CD1c-positive myeloid dendritic cell (primary cell): ENCODE results near the gene TAS2R10.
"Not testable (repeated sequence)": the region's sequence is repeated elsewhere in the genome, so short reads cannot be mapped to it uniquely, and the experiment has no call there.

Experiments
- DNase-seq: peaks from one replicate; pipeline ENCODE4 v3.0.0-alpha.2; 2016; ENCODE audit errors: extremely low spot score

Gene TAS2R10, protein sequence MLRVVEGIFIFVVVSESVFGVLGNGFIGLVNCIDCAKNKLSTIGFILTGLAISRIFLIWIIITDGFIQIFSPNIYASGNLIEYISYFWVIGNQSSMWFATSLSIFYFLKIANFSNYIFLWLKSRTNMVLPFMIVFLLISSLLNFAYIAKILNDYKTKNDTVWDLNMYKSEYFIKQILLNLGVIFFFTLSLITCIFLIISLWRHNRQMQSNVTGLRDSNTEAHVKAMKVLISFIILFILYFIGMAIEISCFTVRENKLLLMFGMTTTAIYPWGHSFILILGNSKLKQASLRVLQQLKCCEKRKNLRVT

DNA sequence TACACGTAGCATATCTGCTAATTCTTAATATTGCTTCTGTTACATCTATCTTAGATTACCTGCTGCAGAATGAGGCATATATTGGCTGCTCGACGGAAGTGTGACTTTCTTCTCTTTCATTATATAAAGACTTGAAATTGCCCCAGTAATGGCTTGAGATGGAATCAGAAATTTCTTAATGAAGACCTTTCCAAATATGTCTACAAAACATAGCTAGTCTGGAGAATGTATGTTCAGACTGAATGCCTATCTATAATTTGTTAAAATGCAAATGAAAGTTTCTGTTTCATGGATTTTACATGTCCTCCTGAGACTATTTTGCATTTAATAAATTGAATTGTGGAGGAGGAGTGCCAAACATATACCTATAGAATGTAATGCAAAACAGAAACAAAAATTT lies at the start of gene TAS2R10:
Gene TAS2R10 (minus strand): TSS at position 101 of the 400 bp plus-strand sequence. CDS start 89 bp downstream, at position 12.
- no peak for DNase-seq

DNA sequence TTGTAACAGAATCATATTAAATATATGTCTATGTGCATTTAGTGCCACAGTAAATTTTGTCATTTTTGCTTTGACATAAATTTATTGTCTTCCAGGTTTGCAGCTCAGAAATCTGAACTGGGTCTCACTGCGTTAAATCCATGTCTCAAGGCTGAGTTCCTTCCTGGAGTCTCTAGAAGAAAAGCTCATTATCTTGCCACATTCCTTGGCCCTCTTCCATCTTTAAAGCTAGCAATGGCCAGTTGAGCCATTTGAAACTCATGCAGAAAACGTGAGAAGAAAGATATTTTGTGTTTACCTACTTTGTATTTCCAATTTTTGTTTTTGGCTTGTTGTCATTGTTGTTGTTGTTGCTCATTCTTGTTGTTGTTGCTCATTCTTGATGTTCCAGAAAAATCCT lies 47.2 kb upstream of the TAS2R10 start:
- no peak for DNase-seq

DNA sequence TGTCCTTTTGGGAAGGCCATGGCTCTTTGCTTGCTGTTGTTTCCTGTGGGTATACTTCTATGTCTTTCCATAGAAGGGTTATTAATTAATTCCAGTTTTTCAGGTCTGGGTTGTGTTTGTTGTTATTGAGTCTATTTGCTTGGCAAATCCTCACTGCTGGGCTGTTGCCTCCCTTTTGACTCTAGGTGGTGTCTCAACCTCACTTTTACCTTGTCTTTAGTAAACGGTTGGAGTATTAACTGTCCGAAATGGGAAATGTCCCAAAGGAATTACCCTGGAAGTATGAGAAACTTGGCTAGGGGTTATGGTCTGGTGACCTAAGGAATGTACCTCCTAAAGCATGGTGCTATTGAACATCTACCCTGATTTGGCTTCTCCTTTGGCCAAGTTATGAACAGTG lies 41.2 kb upstream of the TAS2R10 start:
- DNase-seq = no peak

DNA sequence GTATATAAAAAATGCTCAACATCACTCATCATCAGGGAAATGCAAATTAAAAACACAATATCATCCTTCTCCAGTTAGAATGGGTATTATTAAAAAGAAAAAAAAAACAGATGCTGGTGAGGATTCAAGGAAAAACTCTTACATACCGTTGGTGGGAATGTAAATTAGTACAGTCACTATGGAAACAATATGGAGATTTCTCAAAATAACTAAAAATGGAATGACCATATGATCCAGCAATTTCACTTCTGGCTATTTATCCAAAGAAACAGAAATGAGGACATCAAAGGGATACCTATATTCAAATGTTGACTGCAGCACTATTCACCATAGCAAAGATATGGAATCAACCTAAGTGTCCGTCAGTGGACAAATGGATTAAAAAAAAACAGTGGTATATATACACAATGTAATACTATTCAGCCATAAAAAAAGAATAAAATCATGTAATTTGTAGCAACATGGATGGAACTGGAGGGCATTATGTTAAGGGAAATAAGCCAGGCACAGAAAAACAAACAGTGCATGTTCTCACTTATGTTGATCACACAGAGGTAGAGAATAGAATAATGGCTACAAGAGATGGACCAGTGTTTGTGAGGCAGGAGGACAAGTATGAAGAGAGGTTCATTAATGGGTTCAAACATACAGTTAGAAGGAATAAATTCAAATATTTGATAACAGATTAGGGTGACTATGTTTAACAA lies 37.5 kb upstream of the TAS2R10 start:
- no peak for DNase-seq

DNA sequence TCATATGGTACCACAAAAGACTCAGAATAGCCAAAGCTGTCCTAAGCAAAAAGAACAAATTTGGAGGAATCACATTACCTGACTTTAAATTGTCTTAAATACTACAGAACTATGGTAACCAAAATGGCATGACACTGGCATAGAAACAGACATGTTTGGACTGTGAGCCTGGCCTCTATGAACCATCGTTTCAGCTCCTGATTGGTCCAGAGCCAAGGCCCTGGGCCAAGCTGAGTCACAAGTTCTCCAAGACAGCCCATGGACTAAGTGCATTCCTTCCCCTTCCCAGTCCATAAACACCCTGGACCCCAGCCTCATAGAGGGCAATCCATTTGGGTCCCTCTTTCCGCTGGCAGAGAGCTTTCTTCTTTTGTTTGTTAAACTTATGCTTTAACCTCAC lies 35.2 kb upstream of the TAS2R10 start:
- no peak for DNase-seq

DNA sequence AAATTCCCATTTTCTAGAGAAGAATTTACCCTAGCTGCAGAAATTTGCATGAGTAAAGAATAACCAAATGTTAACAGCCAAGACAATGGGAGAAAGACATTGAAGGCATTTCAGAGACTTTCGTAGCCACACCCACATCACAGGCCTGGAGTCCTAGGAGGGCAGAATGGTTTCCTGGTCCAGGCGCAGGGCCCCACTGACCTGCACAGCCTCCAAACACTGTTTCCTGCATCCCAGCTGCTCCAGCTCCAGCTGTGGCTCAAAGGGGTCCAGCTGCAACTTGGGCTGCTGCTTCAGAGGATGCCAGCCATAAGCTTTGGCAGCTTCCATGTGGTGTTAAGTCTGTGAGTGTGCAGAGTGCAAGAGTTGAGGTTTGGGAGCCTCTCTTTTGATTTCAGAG lies 29.6 kb upstream of the TAS2R10 start:
- DNase-seq = no peak

DNA sequence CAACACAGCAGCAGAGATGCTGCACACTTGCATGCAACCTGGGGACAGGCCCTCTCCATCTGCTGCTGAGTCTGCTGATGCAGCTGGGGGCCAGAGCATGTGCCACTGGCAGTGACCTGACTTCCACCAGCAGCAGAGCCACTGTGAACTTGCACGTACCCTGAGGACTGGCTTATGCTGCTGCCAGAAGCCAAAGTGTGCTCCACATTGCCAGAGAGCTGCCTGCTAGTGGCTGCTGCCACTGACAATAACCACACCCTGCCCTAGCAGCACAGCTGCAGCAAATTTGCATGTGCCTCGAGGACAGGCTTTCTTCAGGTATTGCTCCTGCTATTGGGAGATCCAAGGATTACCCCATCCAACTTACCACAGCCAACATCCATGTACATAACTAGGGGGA lies 27.6 kb upstream of the TAS2R10 start:
- no peak for DNase-seq

DNA sequence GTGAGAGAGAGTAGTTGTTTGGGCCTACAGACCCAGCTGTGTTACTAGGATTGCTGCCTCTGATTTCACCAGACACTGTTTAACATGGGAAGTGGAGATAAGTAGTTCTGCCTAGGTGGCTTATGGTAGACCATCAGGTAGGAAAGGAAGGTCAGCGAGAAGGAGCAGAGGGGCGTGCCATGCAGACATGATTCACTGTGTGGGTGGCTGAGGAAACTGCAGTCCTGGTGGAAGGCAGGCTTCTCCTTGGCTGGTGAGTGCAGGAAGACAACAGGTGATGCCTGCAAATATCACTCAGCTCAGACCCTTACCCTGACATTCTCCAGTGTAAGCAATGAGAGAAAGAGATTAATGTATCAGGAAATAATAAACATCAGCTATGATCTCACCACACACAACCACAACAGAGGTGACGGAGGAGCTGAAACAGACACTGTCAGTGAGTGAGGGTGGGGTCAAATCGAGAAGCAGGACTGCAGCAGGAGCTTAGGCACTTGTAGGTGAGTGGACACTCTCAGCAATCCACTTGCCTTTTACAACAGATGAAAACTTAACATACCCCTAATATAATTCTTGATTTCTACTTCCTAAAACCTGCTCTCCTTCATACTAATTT lies 25.2 kb upstream of the TAS2R10 start:
- no peak for DNase-seq

DNA sequence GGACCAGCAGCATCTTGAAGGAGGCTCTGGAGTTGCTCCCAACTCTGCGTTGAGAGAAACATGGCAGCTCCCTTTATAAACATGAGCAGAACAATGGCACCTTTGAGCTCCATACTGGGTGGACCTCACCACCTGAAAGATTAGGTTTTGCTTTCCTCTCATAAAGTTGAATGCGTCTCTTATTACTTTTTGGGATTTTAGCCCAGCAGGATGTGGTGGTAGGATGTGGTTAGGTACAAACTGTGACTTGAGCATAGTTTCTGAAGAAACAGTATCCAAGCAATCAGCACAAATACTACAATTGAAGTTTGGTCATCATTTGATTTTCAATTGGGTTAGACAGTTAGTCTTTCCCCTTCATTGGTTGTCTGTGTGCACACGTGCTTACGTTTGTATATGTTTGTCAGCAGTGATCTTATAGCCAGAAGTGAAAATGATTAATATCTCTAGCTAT lies 23.3 kb upstream of the TAS2R10 start, which contains the start of gene PRR4:
Gene PRR4 (minus strand): TSS at position 51 of the 454 bp plus-strand sequence. CDS start 38 bp downstream, at position 13.
- DNase-seq = no peak

DNA sequence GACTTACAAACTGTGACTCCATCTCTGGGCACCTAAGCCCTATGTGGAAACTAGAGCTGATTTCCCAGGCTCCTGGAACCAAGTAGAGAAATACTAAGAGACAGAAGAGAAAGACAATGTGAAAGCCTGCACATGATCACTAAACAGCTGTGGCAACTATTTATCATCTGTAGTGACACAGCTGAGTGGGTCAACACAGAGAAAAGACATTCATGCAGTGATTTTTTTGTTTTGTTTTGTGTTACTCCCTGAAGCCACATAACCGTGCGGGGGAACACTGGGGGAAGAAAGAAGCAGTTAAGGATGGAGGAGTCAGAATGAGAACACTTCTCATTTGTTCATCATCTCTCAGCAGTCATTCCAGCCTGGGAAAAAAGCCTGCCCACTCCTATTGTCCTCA lies 21.6 kb upstream of the TAS2R10 start:
- DNase-seq = no peak

DNA sequence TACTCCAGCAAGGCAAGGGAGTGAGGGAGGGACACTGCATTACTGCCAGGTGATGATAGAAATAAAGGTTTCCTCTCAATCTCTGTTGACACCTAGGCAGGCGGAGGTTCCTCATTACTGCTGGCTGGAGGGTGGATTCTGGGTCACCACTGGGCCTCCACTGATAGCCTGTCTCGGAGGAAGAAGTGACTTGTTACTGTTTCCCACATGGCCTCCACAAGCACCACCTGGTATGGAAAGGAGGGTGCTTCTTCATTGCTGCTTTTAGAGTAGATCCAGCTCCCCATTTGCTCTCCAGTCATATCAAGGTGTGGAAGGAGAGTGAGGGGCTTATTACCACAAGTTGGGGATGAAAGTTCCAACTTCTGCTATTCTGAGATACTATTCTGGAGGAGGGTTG lies 16.7 kb upstream of the TAS2R10 start:
- no peak for DNase-seq

DNA sequence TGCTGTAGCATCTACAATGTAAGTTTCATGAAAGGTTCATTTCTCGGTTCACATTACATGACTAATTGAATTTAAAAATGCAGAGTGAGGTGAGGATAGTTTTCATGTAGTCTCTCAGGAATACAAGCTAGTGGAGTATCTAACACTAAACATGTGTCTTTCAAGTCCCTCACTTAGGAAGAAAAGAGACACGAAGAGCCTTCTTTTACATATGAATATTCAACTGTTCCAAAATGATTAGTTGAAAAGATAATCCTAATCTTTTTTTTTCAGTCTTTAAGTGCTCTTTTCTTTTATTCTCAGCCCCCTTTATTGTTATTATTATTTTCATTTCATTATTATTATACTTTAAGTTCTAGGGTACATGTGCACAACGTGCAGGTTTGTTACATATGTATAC lies 12.3 kb upstream of the TAS2R10 start:
- no peak for DNase-seq

DNA sequence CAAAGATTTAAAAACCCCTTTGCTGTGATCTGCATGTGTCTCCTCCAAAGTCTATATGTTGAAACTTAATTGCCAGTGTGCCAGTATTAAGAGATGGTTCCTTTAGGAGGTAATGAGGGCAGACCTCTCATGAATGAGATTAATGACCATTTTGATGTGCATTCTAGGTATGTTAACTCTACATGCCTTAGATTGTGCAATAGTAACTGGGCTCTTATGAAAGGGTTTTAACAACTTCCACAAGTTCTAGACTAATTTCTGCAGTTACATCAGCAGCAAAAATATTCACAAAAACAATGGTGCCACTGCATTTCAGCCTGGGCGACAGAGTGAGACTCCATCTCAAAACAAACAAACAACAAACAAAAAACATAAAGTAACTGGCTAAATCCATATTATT lies 3.8 kb upstream of the TAS2R10 start:
- DNase-seq = no peak

DNA sequence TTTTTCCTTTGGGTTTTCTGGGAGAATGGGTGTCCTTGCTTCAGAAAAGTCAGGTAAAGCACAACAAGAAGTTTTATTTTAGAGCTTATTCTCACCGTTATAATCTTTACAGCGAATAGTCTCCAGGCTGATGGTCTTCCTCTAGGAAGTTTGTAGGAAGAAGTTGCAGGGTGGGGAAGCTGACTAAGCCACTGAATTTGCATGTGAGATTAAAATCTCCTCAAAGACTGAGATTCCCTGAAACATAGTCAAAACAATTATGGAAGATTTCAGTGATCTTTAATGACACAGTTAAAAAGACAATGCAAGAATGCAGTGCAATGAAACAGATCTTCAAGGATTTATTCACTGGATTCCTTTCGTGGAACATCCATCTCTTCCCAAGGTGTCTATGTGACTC lies 1.2 kb downstream of the TAS2R10 start:
- DNase-seq = no peak

DNA sequence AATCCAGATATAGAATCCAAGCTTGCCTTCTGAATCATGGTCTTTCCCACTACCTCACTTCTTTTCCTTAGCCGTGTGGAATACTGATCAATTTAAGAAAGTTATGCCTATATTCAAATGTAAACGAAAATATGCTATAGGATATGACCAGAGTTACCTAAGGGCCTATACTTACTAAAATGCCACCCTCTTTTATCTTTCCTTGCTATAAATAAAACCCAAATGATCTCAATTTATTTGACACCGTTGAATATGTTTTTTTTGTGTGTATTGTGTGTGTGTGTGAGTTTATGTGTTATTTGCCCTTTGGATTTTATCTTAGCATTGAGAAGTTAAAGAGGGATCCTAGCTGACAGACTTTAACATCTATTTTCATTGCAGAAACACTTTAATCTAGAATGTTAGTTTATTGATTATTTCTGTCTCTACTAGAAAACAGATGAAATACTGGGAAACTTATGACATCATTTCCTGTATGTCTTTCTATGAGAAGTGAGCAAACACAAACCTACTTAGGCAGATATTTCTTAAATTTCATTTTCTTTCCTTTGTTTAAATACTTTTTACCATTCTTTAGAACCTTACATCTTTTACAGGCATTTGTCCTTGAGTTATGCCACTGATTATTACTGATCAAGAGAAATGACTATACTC lies 14.1 kb downstream of the TAS2R10 start:
- DNase-seq = no peak

DNA sequence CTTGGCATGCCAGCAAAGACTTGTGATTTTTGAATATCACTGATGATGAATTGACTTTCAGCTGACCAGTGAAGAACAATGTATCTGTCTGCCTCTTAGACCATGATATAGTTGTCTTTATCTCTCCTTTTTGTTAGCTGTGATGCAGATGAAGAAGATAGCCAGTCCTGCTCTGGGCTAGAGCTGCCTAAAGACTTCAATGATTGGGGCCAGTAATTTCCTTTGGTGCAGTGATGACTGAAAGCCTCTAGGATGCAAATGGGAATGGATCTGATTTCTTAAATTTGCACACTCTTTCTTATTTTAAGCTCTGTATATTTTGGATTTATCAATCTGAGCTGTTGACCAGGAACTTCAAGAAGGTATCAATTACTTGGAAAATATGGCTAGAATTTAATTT lies 16.1 kb downstream of the TAS2R10 start, which contains the start of gene TAS2R9:
Gene TAS2R9 (minus strand): TSS at position 101 of the 400 bp plus-strand sequence. CDS start 93 bp downstream, at position 8.
- DNase-seq = no peak

DNA sequence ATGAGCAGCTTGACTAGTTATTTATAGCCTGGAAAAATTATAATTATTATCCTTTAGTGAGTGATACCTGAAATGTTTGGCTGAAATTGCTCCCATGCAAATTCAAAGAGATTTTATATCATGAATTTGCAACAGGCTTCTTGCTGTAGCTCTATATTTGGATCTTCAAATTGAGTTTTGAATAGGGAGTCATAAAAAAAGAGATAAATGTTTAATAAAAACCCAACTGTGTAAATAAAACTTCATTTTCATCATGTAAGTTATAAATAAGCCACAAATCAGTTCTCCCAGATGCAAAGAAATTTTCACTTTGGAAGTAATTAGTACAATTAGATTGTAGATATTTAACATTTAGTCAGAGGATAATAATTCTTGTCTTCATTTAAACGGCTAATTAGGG lies 19.0 kb downstream of the TAS2R10 start, which contains the start of gene TAS2R8:
Gene TAS2R8 (minus strand): TSS at position 101 of the 400 bp plus-strand sequence. CDS start 306 bp downstream, outside the sequence.
- no peak for DNase-seq

DNA sequence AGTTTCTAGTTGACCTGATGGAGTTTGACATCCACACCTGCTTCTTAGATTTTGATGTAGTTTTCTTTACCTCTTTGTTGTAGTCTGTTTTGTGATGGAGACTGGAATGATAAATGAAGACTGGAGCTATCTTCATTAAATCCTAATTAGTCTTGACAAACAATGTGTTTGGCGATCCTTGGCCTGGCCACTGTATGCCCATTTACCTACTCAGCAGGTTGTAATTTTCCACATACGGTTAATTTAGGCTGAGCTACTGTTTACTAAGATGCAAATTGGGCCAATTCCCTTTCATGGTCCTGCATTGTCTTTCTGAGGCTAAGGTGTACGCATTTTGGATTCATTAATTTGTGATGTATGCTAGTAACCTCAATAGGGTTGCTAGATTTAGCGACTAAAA lies 23.6 kb downstream of the TAS2R10 start, which contains the start of gene TAS2R7:
Gene TAS2R7 (minus strand): TSS at position 41 of the 400 bp plus-strand sequence. CDS start 57 bp downstream, outside the sequence.
- DNase-seq = no peak

DNA sequence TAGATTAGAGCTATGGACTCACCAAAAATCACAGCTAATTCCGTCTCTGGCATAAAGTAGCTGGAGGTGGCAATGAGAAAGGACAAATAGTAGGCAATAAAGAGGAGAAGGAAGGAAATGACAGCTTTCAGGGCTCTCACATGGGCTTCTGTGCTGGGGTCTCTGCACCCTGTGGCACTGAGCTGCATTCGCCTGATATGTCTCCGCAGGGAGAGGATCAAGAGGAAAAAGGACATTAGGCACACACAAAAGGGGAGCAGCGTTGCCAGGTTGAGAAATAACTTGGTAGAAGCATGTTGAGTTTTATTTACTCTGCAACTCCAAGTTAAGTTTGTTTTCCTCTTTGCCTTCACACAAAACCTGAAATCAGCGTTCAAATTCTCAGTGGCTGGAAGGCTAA lies 24.4 kb downstream of the TAS2R10 start:
- no peak for DNase-seq

DNA sequence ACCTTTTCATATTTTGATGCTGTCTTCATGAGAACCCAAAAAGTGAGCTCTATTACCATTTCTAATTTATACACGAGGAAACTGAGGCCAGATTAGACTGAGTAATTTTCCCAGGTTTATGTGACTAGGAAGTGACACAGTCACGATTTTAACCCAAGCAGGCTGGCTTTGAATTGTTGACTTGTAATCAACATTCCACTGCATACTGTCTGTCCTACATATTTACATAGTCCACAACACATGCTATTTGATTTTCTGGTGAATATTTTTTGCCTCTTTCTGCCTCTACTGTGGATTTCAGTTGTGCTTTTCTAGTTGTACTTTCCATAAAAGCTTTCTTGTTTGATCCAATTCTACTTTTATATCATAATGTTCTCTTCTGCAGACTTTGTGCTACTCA lies 31.9 kb downstream of the TAS2R10 start:
- no peak for DNase-seq

DNA sequence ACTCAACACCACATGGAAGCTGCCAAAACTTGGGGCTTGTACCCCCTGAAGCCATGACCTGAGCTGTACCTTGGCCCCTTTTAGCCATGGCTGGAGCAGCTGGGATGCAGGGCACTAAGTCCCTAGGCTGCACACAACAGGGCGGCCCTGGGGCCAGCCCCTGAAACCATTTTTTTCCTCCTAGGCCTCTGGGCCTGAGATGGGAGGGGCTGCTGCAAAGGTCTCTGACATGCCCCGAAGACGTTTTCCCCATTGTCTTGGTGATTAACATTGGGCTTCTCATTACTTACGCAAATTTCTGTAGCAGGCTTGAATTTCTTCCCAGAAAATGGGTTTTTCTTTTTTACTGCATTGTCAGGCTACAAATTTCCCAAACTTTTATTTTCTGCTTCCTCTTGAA lies 34.4 kb downstream of the TAS2R10 start:
- DNase-seq = not testable (repeated sequence)

DNA sequence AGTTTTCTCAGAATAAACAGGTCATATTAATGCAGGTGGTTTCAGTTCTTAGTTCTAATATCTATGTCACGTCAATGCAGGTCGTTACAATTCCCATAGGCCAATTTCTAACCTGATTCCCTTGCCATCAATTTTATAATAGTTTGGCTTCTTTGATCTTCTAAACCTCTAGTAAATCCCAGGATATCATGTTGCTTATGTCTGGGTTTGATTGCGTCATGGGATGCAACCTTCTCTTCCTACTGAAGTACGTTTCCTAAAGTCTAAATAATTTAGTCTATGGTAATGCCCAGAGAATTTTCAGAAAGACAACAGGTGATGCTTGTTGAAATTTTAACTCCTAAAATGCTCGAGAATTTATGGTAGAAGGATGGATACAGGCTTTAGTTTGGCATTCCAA lies 42.9 kb downstream of the TAS2R10 start:
- DNase-seq = no peak
